ENCODE results near the gene SUSD1. TPM values are rescaled to one million over a fixed set of nuclear protein-coding genes. Genes with fewer than 3 reads are reported as not detected.

Gene SUSD1
- total and polyA plus RNA-seq, 2 of the 13 experiments (the other 11 are each of a cell fraction or from before 2014, with no cell fraction given) = 25.9 to 32.3 TPM

GRCh38 chr9:112037281-112038016, 137.6 kb downstream of the SUSD1 start (continued):
- TF ChIP-seq ZBTB40 (IDR thresholded peaks at IDR 0.05) = no peak
- no peak for TF ChIP-seq ZBTB40 (CRISPR knock-in tag; IDR thresholded peaks at IDR 0.05)
- no peak for TF ChIP-seq ZFP62 (CRISPR knock-in tag; IDR thresholded peaks at IDR 0.05)
- TF ChIP-seq SMC3 (IDR thresholded peaks at IDR 0.05; ENCODE audit: low read length) = no peak
- no peak for TF ChIP-seq ELK4 (CRISPR knock-in tag; IDR thresholded peaks at IDR 0.05; ENCODE audit: borderline replicate concordance)
- TF ChIP-seq NR1H2 (CRISPR knock-in tag; IDR thresholded peaks at IDR 0.05; ENCODE audit: borderline replicate concordance, low read depth) = no peak
- no peak for TF ChIP-seq CERS6 (CRISPR knock-in tag; IDR thresholded peaks at IDR 0.05)
- no peak for TF ChIP-seq ZNF441 (CRISPR knock-in tag; IDR thresholded peaks at IDR 0.05; ENCODE audit: borderline replicate concordance)
- TF ChIP-seq TFE3 (CRISPR knock-in tag; IDR thresholded peaks at IDR 0.05) = no peak
- no peak for TF ChIP-seq TEAD2 (CRISPR knock-in tag; IDR thresholded peaks at IDR 0.05)

Measured in HepG2 (cell line).